ENCODE data around the gene DMD. TPM values are rescaled to one million over a fixed set of nuclear protein-coding genes. Genes with fewer than 3 reads are reported as not detected.

Gene DMD
- total RNA-seq, 1 experiment from 2014 or later, result 2.2 TPM

GRCh38 chrX:31633349-31633748 lies 1578.0 kb downstream of the DMD start:
- no TSS peak for BruUV-seq (replicated peaks)
- H3K4me3 ChIP-seq (ENCODE audit: low read depth in 2 of 2, low read length in 2 of 2), result no peak overlapping the region
- ChIA-PET CTCF (no interaction called here), POLR2A (no interaction called here)
- H3K9me3 ChIP-seq (ENCODE audit: control insufficient read depth, insufficient read depth, low read depth, low read length), result no peaks in the 10 kb centered on the region
- ATAC-seq (no peak), DNase-seq (ENCODE audit: low read depth, low spot score) (no peak)
- intact Hi-C loops (cut with micrococcal nuclease; ENCODE audit: unreplicated experiment), result no loop called here
- in situ Hi-C loops (cut with HindIII; ENCODE audit: low pct_unique_long_range_greater_than_20kb, low sequenced_read_pairs), result no loop called here
- TF ChIP-seq TCF7L2 (IDR thresholded peaks at IDR 0.05; ENCODE audit: low read depth, low read length), result no peak
- no peak for TF ChIP-seq SIN3A (IDR thresholded peaks at IDR 0.05; ENCODE audit: borderline replicate concordance, insufficient read depth, low read depth, low read length)
- no peak for TF ChIP-seq REST (IDR thresholded peaks at IDR 0.05; ENCODE audit: insufficient read depth in 1 of 2, low read depth in 2 of 2, low read length in 1 of 2)
- TF ChIP-seq CTCF (IDR thresholded peaks at IDR 0.05), result no peak
- no peak for TF ChIP-seq POLR2AphosphoS5 (IDR thresholded peaks at IDR 0.05; ENCODE audit: low read depth, low read length)
- no peaks in the 10 kb centered on the region for H3K36me3 ChIP-seq (ENCODE audit: control insufficient read depth, insufficient read depth, low read length)
- H3K27me3 ChIP-seq (ENCODE audit: control insufficient read depth, insufficient read depth, low read length), result no peaks in the 10 kb centered on the region
- no peaks in the 10 kb centered on the region for H3K4me1 ChIP-seq (ENCODE audit: control insufficient read depth, insufficient read depth, low read length)
- H3K27ac ChIP-seq (ENCODE audit: low read length), result no peak overlapping the region

- TF ChIP-seq SIN3A (IDR thresholded peaks at IDR 0.05; ENCODE audit: borderline replicate concordance, insufficient read depth, low read depth, low read length) (no peak), POLR2AphosphoS5 (IDR thresholded peaks at IDR 0.05; ENCODE audit: low read depth, low read length) (no peak), CTCF (IDR thresholded peaks at IDR 0.05) (no peak), TCF7L2 (IDR thresholded peaks at IDR 0.05; ENCODE audit: low read depth, low read length) (no peak)
- ATAC-seq (no peak), DNase-seq (ENCODE audit: low read depth, low spot score) (no peak)
- no peaks in the 10 kb centered on the region for H3K36me3 ChIP-seq (ENCODE audit: control insufficient read depth, insufficient read depth, low read length)
- H3K4me3 ChIP-seq (ENCODE audit: low read depth in 2 of 2, low read length in 2 of 2), result no peak overlapping the region
- BruUV-seq (replicated peaks), result no TSS peak
- intact Hi-C loops (cut with micrococcal nuclease; ENCODE audit: unreplicated experiment) (no loop called here), in situ Hi-C loops (cut with HindIII; ENCODE audit: low pct_unique_long_range_greater_than_20kb, low sequenced_read_pairs) (no loop called here)
- CTCF ChIA-PET, result no interaction called here
- no peaks in the 10 kb centered on the region for H3K27me3 ChIP-seq (ENCODE audit: control insufficient read depth, insufficient read depth, low read length)
- POLR2A ChIA-PET, result no interaction called here
- no peaks in the 10 kb centered on the region for H3K4me1 ChIP-seq (ENCODE audit: control insufficient read depth, insufficient read depth, low read length)
- no peak overlapping the region for H3K27ac ChIP-seq (ENCODE audit: low read length)
- H3K9me3 ChIP-seq (ENCODE audit: control insufficient read depth, insufficient read depth, low read depth, low read length), result no peaks in the 10 kb centered on the region
These were observed 1582.2 kb downstream of the DMD start for GRCh38 chrX:31629195-31629594.

Measured in Panc1 (cell line).